ENCODE measurements around the gene ADGRL3. TPM values are rescaled to one million over a fixed set of nuclear protein-coding genes. Genes with fewer than 3 reads are reported as not detected.

The ADGRL3 gene
- total RNA-seq, 4 donors from 2014 or later = 0.19 to 7.8 (median 1.3) TPM

DNA sequence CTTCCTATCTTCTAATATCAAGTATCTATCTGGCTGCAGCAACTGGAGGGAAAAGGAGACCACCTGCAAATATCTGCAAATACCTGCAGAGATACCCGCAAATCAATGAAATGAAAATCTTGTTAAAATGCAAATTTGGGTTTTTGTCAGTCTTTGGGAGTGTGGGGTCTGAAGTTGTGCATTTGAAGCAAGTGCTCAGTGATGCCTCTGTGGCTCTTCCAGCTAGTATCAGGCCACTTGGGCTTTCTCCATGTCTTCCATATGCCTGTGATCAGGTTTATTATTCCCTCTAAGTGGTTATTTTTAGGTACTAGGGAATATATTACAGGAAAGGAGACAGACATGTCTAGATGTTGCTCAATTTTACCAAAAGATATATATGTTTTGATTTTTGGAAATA is 880.3 kb downstream of the ADGRL3 start:
- Histone ChIP-seq H3K4me3 (no peak overlapping the region), H3K36me3 (no peaks in the 10 kb centered on the region), H3K4me1 (no peaks in the 10 kb centered on the region), H3K9me3 (no peaks in the 10 kb centered on the region), H3K27ac (no peak overlapping the region), H3K27me3 (no peaks in the 10 kb centered on the region)
- DNase-seq = no peak
- no peak for TF ChIP-seq POLR2A (IDR thresholded peaks at IDR 0.05)
- TF ChIP-seq, protein P1, sequence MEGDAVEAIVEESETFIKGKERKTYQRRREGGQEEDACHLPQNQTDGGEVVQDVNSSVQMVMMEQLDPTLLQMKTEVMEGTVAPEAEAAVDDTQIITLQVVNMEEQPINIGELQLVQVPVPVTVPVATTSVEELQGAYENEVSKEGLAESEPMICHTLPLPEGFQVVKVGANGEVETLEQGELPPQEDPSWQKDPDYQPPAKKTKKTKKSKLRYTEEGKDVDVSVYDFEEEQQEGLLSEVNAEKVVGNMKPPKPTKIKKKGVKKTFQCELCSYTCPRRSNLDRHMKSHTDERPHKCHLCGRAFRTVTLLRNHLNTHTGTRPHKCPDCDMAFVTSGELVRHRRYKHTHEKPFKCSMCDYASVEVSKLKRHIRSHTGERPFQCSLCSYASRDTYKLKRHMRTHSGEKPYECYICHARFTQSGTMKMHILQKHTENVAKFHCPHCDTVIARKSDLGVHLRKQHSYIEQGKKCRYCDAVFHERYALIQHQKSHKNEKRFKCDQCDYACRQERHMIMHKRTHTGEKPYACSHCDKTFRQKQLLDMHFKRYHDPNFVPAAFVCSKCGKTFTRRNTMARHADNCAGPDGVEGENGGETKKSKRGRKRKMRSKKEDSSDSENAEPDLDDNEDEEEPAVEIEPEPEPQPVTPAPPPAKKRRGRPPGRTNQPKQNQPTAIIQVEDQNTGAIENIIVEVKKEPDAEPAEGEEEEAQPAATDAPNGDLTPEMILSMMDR (IDR thresholded peaks at IDR 0.05) = no peak
- 37 to 53% methylated on average over 1 of the region's 1 CpG for WGBS, 2 donors
- intact Hi-C loops (cut with DNase I) = no loop called here

DNA sequence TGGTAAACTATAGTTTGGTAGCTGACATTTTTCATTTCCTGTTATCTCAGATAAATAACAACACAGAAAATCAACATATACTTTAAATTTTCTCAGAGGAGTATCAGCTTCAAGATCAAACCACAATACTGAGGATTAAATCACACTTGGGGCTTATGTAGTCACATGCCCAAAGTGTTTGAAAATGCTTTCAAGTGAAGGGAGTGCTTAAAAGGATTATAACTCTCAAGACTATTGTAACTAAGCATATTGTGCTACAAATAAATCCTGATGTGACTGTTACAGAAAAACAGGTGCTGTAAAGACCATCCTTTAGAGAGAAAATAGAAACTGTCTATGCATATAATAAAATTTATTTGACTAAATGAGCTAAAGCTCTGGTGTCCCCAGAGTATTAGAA is 887.6 kb downstream of the ADGRL3 start:
- TF ChIP-seq POLR2A (IDR thresholded peaks at IDR 0.05) = no peak
- TF ChIP-seq, protein P1 (IDR thresholded peaks at IDR 0.05) = no peak
- H3K36me3 ChIP-seq = no peaks in the 10 kb centered on the region
- intact Hi-C loops (cut with DNase I) = no loop called here
- H3K27me3 ChIP-seq = no peaks in the 10 kb centered on the region
- no peak for DNase-seq
- no peak overlapping the region for H3K27ac ChIP-seq
- no peak overlapping the region for H3K4me3 ChIP-seq
- H3K4me1 ChIP-seq = no peaks in the 10 kb centered on the region
- H3K9me3 ChIP-seq = peaks cover 0 to 3% (median 0%) of the 10 kb centered on the region in 3 donors

DNA sequence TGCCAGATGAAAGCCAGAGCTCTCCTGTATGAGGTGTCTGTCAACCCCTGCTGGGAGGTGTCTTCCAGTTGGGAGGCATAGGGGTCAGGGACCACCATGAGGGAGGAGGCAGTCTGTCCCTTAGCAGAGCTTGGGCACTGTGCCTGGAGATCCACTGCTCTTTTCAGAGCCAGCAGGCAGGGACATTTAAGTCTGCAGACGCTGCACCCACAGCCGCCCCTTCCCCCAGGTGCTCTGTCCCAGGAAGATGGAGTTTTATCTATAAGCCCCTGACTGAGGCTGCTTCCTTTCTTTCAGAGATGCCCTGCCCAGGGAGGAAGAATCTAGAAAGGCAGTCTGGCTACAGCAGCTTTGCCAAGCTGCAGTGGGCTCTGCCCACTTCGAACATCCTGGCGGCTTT is 893.6 kb downstream of the ADGRL3 start:
- Histone ChIP-seq H3K27me3 (no peaks in the 10 kb centered on the region), H3K9me3 (peaks cover 0 to 15% (median 0%) of the 10 kb centered on the region in 3 donors), H3K4me1 (no peaks in the 10 kb centered on the region), H3K27ac (no peak overlapping the region), H3K4me3 (no peak overlapping the region), H3K36me3 (no peaks in the 10 kb centered on the region)
- intact Hi-C loops (cut with DNase I) = no loop called here
- TF ChIP-seq, protein P1 (IDR thresholded peaks at IDR 0.05) = no peak
- no peak for TF ChIP-seq POLR2A (IDR thresholded peaks at IDR 0.05)
- no peak for DNase-seq
- WGBS, 2 donors = 94 to 100% methylated on average over 1 to 3 of the region's 4 CpGs

DNA sequence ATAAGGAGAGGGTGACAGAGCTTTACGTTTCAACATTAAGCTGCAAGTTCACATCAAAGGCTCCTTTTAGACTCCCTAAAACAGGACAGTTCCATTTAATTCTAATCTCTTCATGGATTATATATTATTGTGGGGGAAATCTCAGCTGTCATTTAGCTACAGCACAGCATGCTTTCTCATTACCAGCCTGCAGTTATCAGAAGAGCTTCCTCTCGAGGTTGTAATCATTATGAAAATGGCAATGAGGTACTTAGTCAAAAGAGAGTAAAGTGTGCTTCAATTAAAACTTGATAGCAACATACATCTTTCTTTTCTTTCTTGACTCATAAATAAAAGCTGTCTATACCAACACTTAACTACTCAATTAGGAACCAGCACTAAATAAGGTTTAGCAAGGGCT is 896.8 kb downstream of the ADGRL3 start:
- Histone ChIP-seq H3K27ac (no peak overlapping the region), H3K27me3 (no peaks in the 10 kb centered on the region), H3K4me3 (no peak overlapping the region), H3K4me1 (no peaks in the 10 kb centered on the region), H3K9me3 (peaks cover 0 to 15% (median 0%) of the 10 kb centered on the region in 3 donors), H3K36me3 (no peaks in the 10 kb centered on the region)
- intact Hi-C loops (cut with DNase I) = no loop called here
- 37 to 56% methylated on average over 2 of the region's 2 CpGs for WGBS, 2 donors
- DNase-seq = no peak
- TF ChIP-seq, protein P1 (IDR thresholded peaks at IDR 0.05) = no peak
- TF ChIP-seq POLR2A (IDR thresholded peaks at IDR 0.05) = no peak

DNA sequence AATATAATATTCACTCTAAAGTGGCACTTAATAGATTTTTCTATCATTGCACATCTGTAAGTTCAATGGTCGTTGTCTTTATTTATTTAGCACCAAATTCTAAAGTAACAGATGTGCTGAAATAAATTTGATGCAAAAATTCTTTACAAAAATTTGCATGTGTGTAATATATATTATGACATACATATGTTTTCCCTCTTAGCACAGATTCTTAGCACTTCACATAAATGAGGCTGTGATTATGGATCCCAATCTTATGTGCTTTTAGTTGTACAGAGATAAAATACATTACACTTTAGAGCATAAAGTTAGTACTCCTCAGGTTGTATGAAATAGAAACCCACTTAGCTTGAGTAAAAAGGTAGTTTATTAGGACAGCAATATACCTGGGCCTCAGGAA is 915.1 kb downstream of the ADGRL3 start:
- intact Hi-C loops (cut with DNase I) = no loop called here
- 57 to 72% methylated on average over 1 of the region's 1 CpG for WGBS, 2 donors

DNA sequence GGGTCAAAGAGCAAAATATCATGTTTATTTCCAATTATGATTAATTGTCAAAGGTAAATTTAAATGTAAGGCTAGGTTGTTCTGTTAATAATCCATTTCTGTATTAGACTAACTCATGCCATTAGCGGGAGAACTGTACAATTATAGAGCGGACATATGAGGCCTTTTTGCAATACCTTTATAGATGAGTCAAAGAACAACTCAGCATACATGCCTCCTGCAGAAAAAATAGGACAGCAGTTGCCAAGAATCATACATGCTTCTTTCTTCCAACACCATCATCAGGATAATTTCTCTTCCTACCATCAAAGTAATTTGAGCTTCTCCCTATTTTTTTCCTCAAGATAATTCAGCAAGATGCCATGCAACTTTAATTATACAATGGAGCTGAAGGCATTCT is 917.8 kb downstream of the ADGRL3 start:
- intact Hi-C loops (cut with DNase I) = no loop called here
- Histone ChIP-seq H3K36me3 (no peaks in the 10 kb centered on the region), H3K27ac (no peak overlapping the region), H3K9me3 (no peaks in the 10 kb centered on the region), H3K27me3 (no peaks in the 10 kb centered on the region), H3K4me1 (no peaks in the 10 kb centered on the region), H3K4me3 (no peak overlapping the region)
- DNase-seq = no peak
- 81 to 90% methylated on average over 2 of the region's 2 CpGs for WGBS, 2 donors
- TF ChIP-seq POLR2A (IDR thresholded peaks at IDR 0.05) = no peak
- TF ChIP-seq, protein P1 (IDR thresholded peaks at IDR 0.05) = no peak

More for the DNA sequence above, 915.1 kb downstream of the ADGRL3 start:
- TF ChIP-seq POLR2A (IDR thresholded peaks at IDR 0.05) = no peak
- Histone ChIP-seq H3K4me3 (no peak overlapping the region), H3K4me1 (no peaks in the 10 kb centered on the region), H3K36me3 (no peaks in the 10 kb centered on the region), H3K27ac (no peak overlapping the region), H3K9me3 (no peaks in the 10 kb centered on the region), H3K27me3 (no peaks in the 10 kb centered on the region)
- DNase-seq = no peak
